K562 (cell line): ENCODE data around the gene PDZK1IP1.

Experiments used
- AFF4 ChIP-seq: sonication (generic); formaldehyde crosslinking; IDR thresholded peaks from 2 replicates; pipeline ENCODE4 v1.8.0; 2023; ENCODE audit warnings: mild to moderate bottlenecking, missing genetic modification reagents
- ATF2 ChIP-seq: sonication (generic); formaldehyde crosslinking; IDR thresholded peaks from 2 replicates; pipeline ENCODE4 v1.8.1; 2022; ENCODE audit warnings: missing genetic modification reagents
- ELF1 ChIP-seq: fragments of 200-800 bp; sonication (Bioruptor generic); IDR thresholded peaks from 2 replicates; pipeline ENCODE4 v1.6.1; 2016; ENCODE audit warnings: missing genetic modification characterization, missing compliant biosample characterization
- FIP1L1 ChIP-seq: fragments of 200-400 bp; formaldehyde crosslinking; IDR thresholded peaks from 2 replicates; pipeline ENCODE4 v1.6.1; 2018; ENCODE audit warnings: mild to moderate bottlenecking, low read depth, low read length; ENCODE audit not compliant: poor library complexity, severe bottlenecking
- GTF3C2 ChIP-seq: IDR thresholded peaks from 3 replicates; pipeline ENCODE4 v1.6.1; 2011; ENCODE audit warnings: borderline replicate concordance, mild to moderate bottlenecking, moderate library complexity; ENCODE audit not compliant: insufficient read length; ENCODE audit errors: extremely low read depth
- IRF1 ChIP-seq: sonication (generic); formaldehyde crosslinking; IDR thresholded peaks from 2 replicates; pipeline ENCODE4 v1.8.0; 2022; ENCODE audit warnings: missing genetic modification reagents, mild to moderate bottlenecking, borderline replicate concordance
- MLX ChIP-seq, 2 experiments: fragments of 450-650 bp in 1 of 2; sonication (generic) in 1 of 2; formaldehyde crosslinking; conservative IDR thresholded peaks; 2 replicates each; pipeline versions ENCODE4 v1.4.0 to v1.8.1; 2020 to 2022; ENCODE audit warnings: mild to moderate bottlenecking in 1 of 2, missing genetic modification reagents in 1 of 2
- RBFOX2 ChIP-seq: fragments of 200-400 bp; formaldehyde crosslinking; IDR thresholded peaks from 2 replicates; pipeline ENCODE4 v1.6.1; 2017; ENCODE audit warnings: low read depth, mild to moderate bottlenecking, low read length, moderate library complexity
- SMAD1 ChIP-seq: fragments of 150-350 bp; IDR thresholded peaks from 2 replicates; pipeline ENCODE4 v1.6.1; 2014; ENCODE audit warnings: low read length, low read depth; ENCODE audit not compliant: partially characterized antibody
- SMC3 ChIP-seq: conservative IDR thresholded peaks from 2 replicates; pipeline ENCODE4 v1.6.1; 2011; ENCODE audit warnings: low read depth, low read length, improper control_type of control experiment; ENCODE audit not compliant: insufficient read depth
- TCF7L2 ChIP-seq: fragments of 150-350 bp; IDR thresholded peaks from 2 replicates; pipeline ENCODE4 v1.6.1; 2016; ENCODE audit warnings: low read depth, mild to moderate bottlenecking, low read length, moderate library complexity
- YY1 ChIP-seq, 3 experiments: IDR thresholded peaks; 2 replicates each; pipeline ENCODE4 v1.6.1; 2011; ENCODE audit warnings: low read length in 2 of 3, mild to moderate bottlenecking in 2 of 3, moderate library complexity in 2 of 3, borderline replicate concordance in 1 of 3, control low read depth in 1 of 3, low read depth in 1 of 3; ENCODE audit not compliant: insufficient read depth in 3 of 3, insufficient replicate concordance in 2 of 3, control insufficient read depth in 1 of 3, insufficient read length in 1 of 3; ENCODE audit errors: extremely low read depth in 1 of 3
- ZNF609 ChIP-seq: sonication (generic); formaldehyde crosslinking; IDR thresholded peaks from 2 replicates; pipeline ENCODE4 v1.8.1; 2023; ENCODE audit warnings: missing genetic modification reagents, mild to moderate bottlenecking, borderline replicate concordance

GRCh38 chr1:47210666-47211065 lies 20.8 kb upstream of the PDZK1IP1 start:
- no peak for TF ChIP-seq SMC3
- no peak for TF ChIP-seq ELF1 (tag)
- TF ChIP-seq TCF7L2: no peak
- no peak for TF ChIP-seq IRF1 (CRISPR knock-in tag)
- no peak for TF ChIP-seq ATF2 (CRISPR knock-in tag)
- no peak for TF ChIP-seq YY1 (IDR thresholded peaks at IDR 0.05; ENCODE audit: borderline replicate concordance in 1 of 3, control insufficient read depth in 1 of 3, extremely low read depth in 1 of 3, insufficient read depth in 3 of 3, insufficient read length in 1 of 3, insufficient replicate concordance in 2 of 3, low read depth in 1 of 3, low read length in 2 of 3)
- no peak for TF ChIP-seq GTF3C2
- TF ChIP-seq FIP1L1: no peak
- TF ChIP-seq ZNF609 (CRISPR knock-in tag): no peak
- TF ChIP-seq AFF4 (CRISPR knock-in tag): no peak
- no peak for TF ChIP-seq RBFOX2
- no peak for TF ChIP-seq SMAD1
- TF ChIP-seq MLX (CRISPR knock-in tag; conservative IDR thresholded peaks at IDR 0.05): no peak
